Kidney (tissue), 14 donors: Measurements from ENCODE around the gene MAPKAPK2. TPM values are rescaled to one million over a fixed set of nuclear protein-coding genes. Genes with fewer than 3 reads are reported as not detected.

Source experiments
- DNase-seq, 5 donors: peaks; one replicate each; pipeline ENCODE4 v3.0.0-alpha.2; 2013 to 2020
- FAIRE-seq: peaks from 2 replicates; lab custom pipeline; 2012; peaks lifted over from hg19 to GRCh38; lab: Jason Lieb, UNC
- H3K27ac ChIP-seq, 2 donors: one replicate each; pipeline ENCODE4 v1.7.0; 2013; ENCODE audit warnings: low read depth in 2 of 2, low read length in 2 of 2, inconsistent platforms in 1 of 2
- H3K27me3 ChIP-seq: one replicate; pipeline ENCODE4 v1.7.1; 2013; ENCODE audit warnings: low read length, inconsistent platforms; ENCODE audit not compliant: control insufficient read depth, insufficient read depth
- H3K36me3 ChIP-seq, 3 donors: one replicate each; pipeline versions ENCODE4 v1.7.0 to v1.7.1; 2013; ENCODE audit warnings: low read length in 3 of 3, control low read depth in 1 of 3, inconsistent platforms in 1 of 3; ENCODE audit not compliant: insufficient read depth in 3 of 3, control insufficient read depth in 2 of 3
- H3K4me1 ChIP-seq, 3 donors: one replicate each; pipeline versions ENCODE4 v1.7.0 to v1.7.1; 2013; ENCODE audit warnings: low read length in 3 of 3, inconsistent platforms in 1 of 3, low read depth in 1 of 3; ENCODE audit not compliant: control insufficient read depth in 2 of 3, insufficient read depth in 2 of 3
- H3K4me3 ChIP-seq, 3 donors: one replicate each; pipeline versions ENCODE4 v1.7.0 to v1.8.1; 2013; ENCODE audit warnings: low read length in 3 of 3, control low read depth in 1 of 3, inconsistent platforms in 1 of 3
- H3K9ac ChIP-seq, 3 donors: one replicate each; pipeline versions ENCODE4 v1.7.0 to v1.7.1; 2013; ENCODE audit warnings: low read length in 3 of 3, control low read depth in 1 of 3, inconsistent platforms in 1 of 3
- H3K9me3 ChIP-seq, 3 donors: one replicate each; pipeline versions ENCODE4 v1.7.0 to v1.7.1; 2013; ENCODE audit warnings: low read length in 3 of 3, control low read depth in 1 of 3, inconsistent platforms in 1 of 3; ENCODE audit not compliant: control insufficient read depth in 2 of 3, insufficient read depth in 1 of 3
- CTCF ChIP-seq: IDR thresholded peaks from 3 replicates; pipeline ENCODE4 v1.5.1; 2012; ENCODE audit warnings: mild to moderate bottlenecking, moderate library complexity, borderline replicate concordance; ENCODE audit not compliant: insufficient read depth; ENCODE audit errors: extremely low read depth
- intact Hi-C: fragments of 100-400 bp; cut with DNase I; formaldehyde crosslinking; loops from one replicate; pipeline ENCODE4 v1.11.1; 2022
- polyA plus RNA-seq: library from polyadenylated mRNA; stranded (reverse); fragments of 350-450 nt; fragmentation: Illumina TruSeq; extraction: RNeasy Lipid Tissue Mini Kit (QIAGEN cat#74804); gene quantifications from one replicate; pipeline ENCODE4 v1.2.3, GENCODE V29; 2014; ENCODE audit warnings: low read depth, low replicate concordance; ENCODE audit not compliant: insufficient read depth
- total RNA-seq: library from RNA; stranded (reverse); fragmentation: NEBNext Ultra II Directional; extraction: Animal tissue kit (Norgen Biotek cat#: 25700); gene quantifications from one replicate; pipeline ENCODE4 v1.2.1, GENCODE V29; 2021
- donor health status: control.
- donor health status: control.
- donor health status: control.
- donor health status: control.
- donor health status: control.
- donor health status: DM: yes; HTN: yes; CAD: no.
- donor health status: Normal renal cell carcinoma (clear cell type).

The MAPKAPK2 gene
- total and polyA plus RNA-seq, 2 donors from 2014 or later: 84.5 to 113 TPM

- H3K27me3 ChIP-seq: no peaks in the 10 kb centered on the region
- no peak overlapping the region for H3K4me3 ChIP-seq
- FAIRE-seq (no peak), DNase-seq (no peak)
- no peak overlapping the region for H3K27ac ChIP-seq
- no peak for TF ChIP-seq CTCF
- H3K9ac ChIP-seq: no peak overlapping the region
- peaks cover 0 to 4% (median 0%) of the 10 kb centered on the region in 3 donors for H3K4me1 ChIP-seq
- no peaks in the 10 kb centered on the region for H3K36me3 ChIP-seq
- no peaks in the 10 kb centered on the region for H3K9me3 ChIP-seq
- intact Hi-C loops: no loop called here
Measured at GRCh38 chr1:206751891-206752290, 67.2 kb downstream of the MAPKAPK2 start.

- H3K27ac ChIP-seq: no peak overlapping the region
- FAIRE-seq (no peak), DNase-seq (no peak)
- peaks cover 0 to 4% (median 0%) of the 10 kb centered on the region in 3 donors for H3K4me1 ChIP-seq
- H3K4me3 ChIP-seq: no peak overlapping the region
- intact Hi-C loops: no loop called here
- H3K27me3 ChIP-seq: no peaks in the 10 kb centered on the region
- no peak for TF ChIP-seq CTCF
- H3K9ac ChIP-seq: no peak overlapping the region
- H3K9me3 ChIP-seq: no peaks in the 10 kb centered on the region
- H3K36me3 ChIP-seq: no peaks in the 10 kb centered on the region
Measured at GRCh38 chr1:206752481-206752880, 67.8 kb downstream of the MAPKAPK2 start.

- H3K36me3 ChIP-seq: no peaks in the 10 kb centered on the region
- no peak for FAIRE-seq
- no peaks in the 10 kb centered on the region for H3K9me3 ChIP-seq
- intact Hi-C loops: no loop called here
- H3K4me3 ChIP-seq: no peak overlapping the region
- no peaks in the 10 kb centered on the region for H3K27me3 ChIP-seq
- H3K27ac ChIP-seq: no peak overlapping the region
- DNase-seq: no peak
- TF ChIP-seq CTCF: no peak
- peaks cover 0 to 4% (median 0%) of the 10 kb centered on the region in 3 donors for H3K4me1 ChIP-seq
- no peak overlapping the region for H3K9ac ChIP-seq
Measured at GRCh38 chr1:206753141-206753540, 68.4 kb downstream of the MAPKAPK2 start.

- no peak for TF ChIP-seq CTCF
- no peaks in the 10 kb centered on the region for H3K9me3 ChIP-seq
- H3K4me1 ChIP-seq: peaks cover 0 to 4% (median 0%) of the 10 kb centered on the region in 3 donors
- H3K36me3 ChIP-seq: no peaks in the 10 kb centered on the region
- H3K27ac ChIP-seq: no peak overlapping the region
- no peak overlapping the region for H3K9ac ChIP-seq
- no peak for FAIRE-seq
- no peak for DNase-seq
- H3K27me3 ChIP-seq: no peaks in the 10 kb centered on the region
- intact Hi-C loops: no loop called here
- H3K4me3 ChIP-seq: no peak overlapping the region
Measured at GRCh38 chr1:206754011-206754410, 69.3 kb downstream of the MAPKAPK2 start.
